T-helper 1 cell treated with Interleukin-12 subunit alpha and Interleukin-12 subunit beta and Interleukin-4 antibody, amounts not matched to agents 30 ng/mL and 1 ng/mL, for 36 hours (primary cell): Measurements from ENCODE around the gene GNAQ. TPM values are rescaled to one million over a fixed set of nuclear protein-coding genes. Genes with fewer than 3 reads are reported as not detected.
"Not testable (repeated sequence)": the region's sequence is repeated elsewhere in the genome, so short reads cannot be mapped to it uniquely, and the experiment has no call there.

Source experiments
- intact Hi-C: fragments of 100-400 bp; cut with micrococcal nuclease; formaldehyde crosslinking; loops from one replicate; pipeline ENCODE4 v1.15.1; 2024
- total RNA-seq: library from RNA; stranded (reverse); gene quantifications from 2 replicates; pipeline ENCODE4 v1.2.3, GENCODE V29; 2022

Gene GNAQ
- total RNA-seq, 1 donor from 2014 or later = 37.6 TPM

- intact Hi-C loops = no loop called here
These were observed 146.4 kb downstream of the GNAQ start for GRCh38 chr9:77885104-77885672.

DNA sequence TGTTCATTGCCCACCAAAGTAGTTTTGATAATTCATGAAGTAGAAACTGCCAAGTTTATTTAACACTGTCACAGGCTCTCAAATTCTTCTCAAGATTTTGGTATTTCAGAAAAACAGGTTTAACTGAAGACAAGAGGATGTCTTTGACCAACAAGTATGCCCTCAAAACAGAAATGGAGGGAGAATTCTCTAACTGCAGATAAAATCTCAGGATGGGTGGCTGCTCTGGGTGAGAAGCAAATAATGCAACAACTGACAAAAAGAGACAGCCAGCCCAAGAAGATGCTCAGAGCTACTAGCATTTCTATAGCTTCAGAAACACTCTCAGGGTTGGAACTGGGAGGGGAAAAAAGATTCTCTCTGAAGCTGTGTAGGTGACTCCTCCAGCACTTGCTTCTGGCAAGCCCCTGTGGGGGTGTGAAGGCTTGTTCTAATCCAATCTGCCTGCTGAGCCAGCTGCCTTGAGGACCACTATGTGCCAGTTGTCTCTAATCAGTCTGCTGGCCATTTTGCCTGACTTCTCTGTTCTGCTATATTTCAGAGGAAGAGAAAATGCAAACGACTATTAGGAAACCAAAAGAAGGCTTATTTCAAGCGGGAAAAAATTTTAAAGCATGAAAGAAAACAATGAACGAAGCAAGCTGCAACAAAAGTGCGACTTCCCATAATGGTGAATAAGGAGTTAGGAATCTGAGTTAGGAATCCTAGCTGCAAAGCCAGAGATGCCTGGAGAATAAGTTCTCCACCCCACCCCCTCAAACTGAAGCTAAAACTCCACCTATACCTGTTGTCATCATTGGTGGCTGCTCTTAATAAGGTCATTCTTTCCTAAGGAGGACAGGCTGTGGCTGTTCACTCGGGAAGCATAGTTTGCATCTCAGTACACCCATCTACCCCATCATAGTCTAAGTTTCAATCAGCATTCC is 147.5 kb downstream of the GNAQ start:
- intact Hi-C loops = no loop called here

DNA sequence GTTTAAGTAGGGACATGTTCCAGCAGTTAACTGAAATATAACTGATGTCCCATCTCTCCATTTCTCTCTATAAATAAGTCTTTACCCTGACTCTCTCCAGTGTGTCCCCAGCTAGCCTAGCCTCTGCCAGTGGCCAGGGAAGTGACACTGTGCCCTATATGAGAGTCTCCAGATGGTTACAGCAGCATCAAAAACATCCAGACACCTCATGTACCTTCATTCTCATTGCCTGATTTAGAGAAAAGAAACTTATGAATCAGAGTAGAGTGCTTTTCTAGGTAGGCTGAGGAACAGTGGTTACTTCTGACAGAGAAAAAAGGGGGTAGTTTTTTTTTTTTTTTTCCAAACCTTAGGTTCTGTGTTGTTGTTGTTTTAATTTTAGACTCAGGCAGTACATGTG is 148.5 kb downstream of the GNAQ start:
- intact Hi-C loops = no loop called here

DNA sequence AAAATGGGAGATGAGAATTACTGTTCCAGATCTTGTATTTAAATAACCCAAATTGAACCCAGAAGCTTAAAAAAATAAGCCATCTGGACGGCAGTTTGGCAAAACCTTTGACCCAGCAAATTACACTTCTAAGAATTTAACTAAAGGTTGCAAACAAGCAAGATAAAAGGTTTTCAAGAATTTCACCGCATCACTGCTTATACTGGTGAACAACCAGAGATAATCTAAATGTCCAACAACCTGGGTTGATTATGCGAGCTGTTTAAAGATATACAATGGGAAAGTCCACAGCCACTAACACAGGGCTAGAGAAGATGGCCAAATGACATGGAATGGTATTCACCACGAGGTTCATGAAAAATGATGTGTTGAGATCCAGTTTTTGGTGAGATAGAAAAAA is 149.3 kb downstream of the GNAQ start:
- intact Hi-C loops = no loop called here

- intact Hi-C loops = not testable (repeated sequence)
These were observed 150.0 kb downstream of the GNAQ start for GRCh38 chr9:77881634-77882033.

DNA sequence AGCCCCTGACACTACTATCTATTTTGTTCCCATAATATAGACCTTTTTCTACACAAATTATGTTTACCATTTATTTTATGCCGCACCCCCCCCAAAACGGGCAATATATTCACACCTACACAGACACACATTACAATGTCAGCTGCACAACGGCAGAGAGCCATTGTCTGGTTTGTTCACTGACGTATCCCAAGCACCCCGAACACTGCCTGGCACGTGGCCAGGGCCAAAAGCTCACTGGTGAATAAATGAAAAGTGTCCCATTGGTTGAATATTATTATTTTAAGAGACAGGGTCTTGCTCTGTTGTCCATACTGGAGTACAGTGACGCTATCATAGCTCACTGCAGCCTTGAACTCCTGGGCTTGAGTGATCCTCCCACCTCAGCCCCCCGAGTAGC is 150.5 kb downstream of the GNAQ start:
- intact Hi-C loops = no loop called here

- intact Hi-C loops = no loop called here
These were observed 152.1 kb downstream of the GNAQ start for GRCh38 chr9:77879437-77879943.

DNA sequence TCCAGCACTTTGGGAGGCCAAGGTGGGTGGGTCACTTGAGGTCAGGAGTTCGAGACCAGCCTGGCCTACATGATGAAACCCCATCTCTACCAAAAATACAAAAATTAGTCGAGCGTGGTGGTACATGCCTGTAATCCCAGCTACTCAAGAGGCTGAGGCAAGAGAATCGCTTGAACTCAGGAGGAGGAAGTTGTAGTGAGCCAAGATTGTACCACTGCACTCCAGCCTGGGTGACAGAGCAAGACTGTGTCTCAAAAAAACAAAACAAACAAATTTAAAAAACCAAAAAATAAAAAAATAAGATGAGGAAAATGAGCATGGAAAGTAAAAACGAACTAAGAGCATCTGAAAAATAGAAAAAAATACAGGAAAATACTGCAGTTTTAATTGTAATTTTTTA is 152.8 kb downstream of the GNAQ start:
- intact Hi-C loops = not testable (repeated sequence)

- intact Hi-C loops = no loop called here
These were observed 153.6 kb downstream of the GNAQ start for GRCh38 chr9:77877976-77878375.

- intact Hi-C loops = no loop called here
These were observed 155.0 kb downstream of the GNAQ start for GRCh38 chr9:77876590-77876989.

GRCh38 chr9:77876091-77876490 is 155.5 kb downstream of the GNAQ start:
- intact Hi-C loops = no loop called here

GRCh38 chr9:77872863-77873262 is 158.7 kb downstream of the GNAQ start:
- intact Hi-C loops = no loop called here

DNA sequence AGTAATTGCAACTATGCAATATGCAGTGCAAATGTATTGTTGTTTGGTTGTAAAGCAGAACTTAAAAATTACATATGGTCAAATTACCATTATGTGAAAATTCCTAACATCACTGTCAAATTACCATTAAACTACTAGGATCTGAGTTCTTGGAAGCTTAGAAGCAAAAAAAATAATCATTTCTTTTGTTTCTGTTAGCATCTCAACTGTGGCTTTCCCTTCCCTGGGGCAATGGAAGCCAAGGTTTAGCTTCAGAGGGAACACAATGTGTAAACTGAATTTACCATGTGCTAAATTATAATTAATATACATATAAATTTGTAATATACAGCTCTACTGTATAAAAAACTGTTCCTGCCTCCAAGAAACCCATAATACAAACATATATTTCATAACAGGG is 159.4 kb downstream of the GNAQ start:
- intact Hi-C loops = no loop called here

GRCh38 chr9:77871483-77871882 is 160.1 kb downstream of the GNAQ start:
- intact Hi-C loops = no loop called here

DNA sequence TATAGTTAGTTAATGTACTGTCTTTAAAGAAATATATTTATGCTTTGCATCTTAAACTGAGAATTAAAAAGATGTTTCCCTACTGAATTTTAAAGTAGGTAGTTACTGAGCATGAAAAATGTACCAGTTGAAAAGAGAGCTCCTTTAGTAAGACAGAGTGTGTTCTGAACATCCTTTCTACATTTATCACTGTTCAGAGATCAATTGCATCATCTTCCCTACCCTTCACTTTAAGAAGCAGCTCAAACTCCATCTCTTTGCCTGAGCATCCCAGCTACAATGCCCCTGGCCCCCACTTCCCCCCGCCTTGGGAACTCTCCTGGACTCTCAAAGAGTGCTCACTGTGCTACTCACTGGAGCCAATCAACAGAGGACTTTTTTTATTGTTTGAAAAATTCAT is 164.7 kb downstream of the GNAQ start:
- intact Hi-C loops = no loop called here

GRCh38 chr9:77865385-77866047 is 166.1 kb downstream of the GNAQ start:
- intact Hi-C loops = no loop called here

- intact Hi-C loops = loop anchor here (1.0 kb wide), 1 partner anchor 171 kb away; no protein-coding TSS in a partner anchor
These were observed 167.3 kb downstream of the GNAQ start for GRCh38 chr9:77864211-77864889.

- intact Hi-C loops = loop anchor here (1.0 kb wide), 1 partner anchor 172 kb away; no protein-coding TSS in a partner anchor
These were observed 168.0 kb downstream of the GNAQ start for GRCh38 chr9:77863638-77864037.

- intact Hi-C loops = not testable (repeated sequence)
These were observed 170.7 kb downstream of the GNAQ start for GRCh38 chr9:77860953-77861352.

GRCh38 chr9:77857513-77858259 is 173.9 kb downstream of the GNAQ start:
- intact Hi-C loops = no loop called here

DNA sequence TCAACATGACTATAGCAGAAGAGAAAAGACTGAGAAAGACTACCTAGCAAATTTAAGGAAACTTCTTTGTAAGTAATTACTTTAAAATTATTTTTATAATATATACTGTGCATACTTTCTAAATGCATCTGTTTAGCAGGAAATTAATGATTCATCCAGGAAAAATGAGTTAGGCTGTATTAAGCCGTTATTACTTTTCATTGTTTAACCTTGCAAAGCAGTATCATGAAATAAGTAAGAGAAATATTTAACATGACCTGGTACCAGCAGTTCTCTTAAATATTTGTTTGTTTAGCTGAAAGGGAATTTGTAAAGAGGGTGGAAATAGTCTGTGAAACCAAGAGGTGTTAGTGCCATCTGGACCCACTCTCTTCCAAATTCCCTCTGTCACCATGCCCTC is 175.0 kb downstream of the GNAQ start:
- intact Hi-C loops = no loop called here
